SHP77 treated with DMSO at 0.1 percent for 48 hours (cell line): ENCODE data around the gene OR56B1.
"Not testable (repeated sequence)": the region's sequence is repeated elsewhere in the genome, so short reads cannot be mapped to it uniquely, and the experiment has no call there.

Source experiments
- DNase-seq: peaks from one replicate; lab custom pipeline; 2025; lab: John Stamatoyannopoulos, UW

The OR56B1 gene

GRCh38 chr11:5736396-5736795 lies at the start of gene OR56B1:
Gene OR56B1 (plus strand): TSS chr11:5736448. CDS start chr11:5736517, 69 bp downstream.
- DNase-seq: no peak

DNA sequence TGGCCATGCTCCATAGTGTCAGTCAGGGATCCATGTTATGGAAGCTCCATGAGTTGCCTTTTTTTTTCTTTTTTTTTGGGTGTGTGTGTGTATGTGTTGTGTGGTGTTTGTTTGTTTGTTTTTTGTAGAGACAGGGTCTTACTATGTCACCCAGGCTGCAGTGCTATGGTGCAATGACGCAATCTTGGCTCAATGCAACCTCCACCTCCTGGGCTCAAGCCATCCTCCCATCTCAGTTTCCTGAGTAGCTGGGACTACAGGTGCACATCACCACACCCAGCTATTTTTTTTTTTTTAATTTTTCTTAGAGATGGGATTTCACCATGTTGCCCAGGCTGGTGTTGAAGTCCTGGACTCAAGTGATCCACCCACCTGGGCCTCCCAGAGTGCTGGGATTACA lies 47.8 kb upstream of the OR56B1 start:
- no peak for DNase-seq

- no peak for DNase-seq
Observed at GRCh38 chr11:5689551-5689983, 46.7 kb upstream of the OR56B1 start, which contains the start of gene TRIM22. Gene TRIM22 (plus strand): TSS chr11:5689790. CDS start chr11:5696233, 6,443 bp downstream.

GRCh38 chr11:5690216-5690615 lies 46.0 kb upstream of the OR56B1 start:
- DNase-seq: no peak

DNA sequence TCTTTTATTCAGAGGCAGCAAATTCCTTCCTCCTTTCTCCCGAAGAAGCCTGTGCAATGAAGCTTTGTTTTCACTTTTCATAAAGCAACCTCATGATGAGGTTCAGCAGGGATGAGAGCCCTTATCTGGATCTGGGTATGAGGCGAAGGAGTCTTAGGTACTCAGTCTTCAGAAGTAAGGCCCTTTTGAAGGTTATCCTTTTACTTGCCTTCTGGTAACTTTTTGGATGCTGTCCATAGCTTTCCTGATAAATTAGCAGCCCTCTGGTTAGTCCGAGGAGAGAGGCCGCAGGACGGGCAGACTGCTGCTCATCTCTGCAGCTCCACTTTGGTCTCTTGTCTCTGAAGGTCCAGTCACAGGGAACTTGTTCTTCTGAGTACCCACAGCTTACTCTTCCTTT lies 45.5 kb upstream of the OR56B1 start:
- DNase-seq: no peak

- DNase-seq: not testable (repeated sequence)
Observed at GRCh38 chr11:5691238-5691963, 44.8 kb upstream of the OR56B1 start.

DNA sequence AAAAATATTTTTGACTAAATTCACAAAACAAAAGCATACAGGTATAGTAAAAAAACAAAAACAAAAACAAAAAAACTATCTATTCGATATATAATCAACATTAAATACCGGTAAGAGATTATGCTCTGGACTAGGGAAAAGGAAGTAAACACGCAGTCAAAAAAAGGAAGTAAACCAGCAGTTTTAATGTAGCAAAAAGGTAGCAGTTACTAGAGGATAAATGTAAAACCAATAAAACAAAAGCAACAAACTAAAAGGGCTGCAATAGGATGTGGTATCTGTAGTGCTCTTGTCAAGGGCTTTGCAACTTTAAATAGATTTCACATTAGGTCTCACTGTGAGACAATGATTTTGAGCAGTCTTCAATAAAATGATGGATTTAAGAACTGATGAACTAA lies 44.3 kb upstream of the OR56B1 start:
- DNase-seq: no peak

- DNase-seq: no peak
Observed at GRCh38 chr11:5694642-5695041, 41.6 kb upstream of the OR56B1 start.

DNA sequence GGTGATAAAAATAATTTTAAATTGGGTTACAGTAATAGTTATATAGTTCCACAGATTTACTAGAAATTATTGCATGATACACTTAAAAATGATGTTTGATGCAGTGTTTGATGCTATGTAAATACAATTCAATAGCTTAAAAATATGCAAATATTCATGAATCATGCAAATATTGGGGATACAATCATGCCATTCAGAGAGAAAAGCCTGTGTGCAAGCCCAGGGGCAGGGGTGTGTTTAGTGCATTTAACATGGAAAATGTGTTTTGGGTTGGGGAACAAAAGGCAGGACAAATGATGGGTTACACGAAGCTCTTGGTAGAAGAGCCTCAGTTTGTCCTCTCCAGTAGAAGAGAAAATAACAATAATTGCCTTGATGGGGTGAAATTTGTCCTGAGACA lies 40.7 kb upstream of the OR56B1 start:
- DNase-seq: no peak

- no peak for DNase-seq
Observed at GRCh38 chr11:5696210-5696609, 40.0 kb upstream of the OR56B1 start.

GRCh38 chr11:5698281-5698680 lies 38.0 kb upstream of the OR56B1 start:
- no peak for DNase-seq

DNA sequence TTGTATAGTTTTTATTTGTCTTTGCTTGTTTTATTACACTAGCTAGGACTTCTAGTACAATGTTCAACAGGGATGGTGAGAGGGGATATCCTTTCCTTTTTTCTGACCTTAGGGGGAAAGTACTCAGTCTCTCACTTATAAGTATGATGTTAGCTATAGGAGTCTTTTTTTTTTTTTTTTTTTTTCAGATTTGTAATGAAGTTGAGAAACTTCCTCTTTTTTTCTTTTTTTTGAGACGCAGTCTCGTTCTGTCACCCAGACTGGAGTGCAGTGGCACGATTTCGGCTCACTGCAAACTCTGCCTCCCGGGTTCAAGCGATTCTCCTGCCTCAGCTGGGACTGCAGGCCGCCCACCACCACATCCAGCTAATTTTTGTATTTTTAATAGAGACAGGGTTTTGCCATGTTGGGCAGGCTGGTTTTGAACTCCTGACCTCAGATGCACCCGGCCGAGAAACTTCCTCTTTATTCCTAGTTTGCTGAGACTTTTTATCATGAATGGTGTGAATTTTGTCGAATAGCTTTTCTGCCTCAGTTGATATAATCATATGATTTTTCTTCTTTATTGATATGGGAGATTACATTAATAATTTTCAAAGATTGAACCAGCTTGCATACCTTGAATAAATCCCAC lies 35.7 kb upstream of the OR56B1 start:
- no peak for DNase-seq

- DNase-seq: no peak
Observed at GRCh38 chr11:5701055-5701577, 35.1 kb upstream of the OR56B1 start.

- no peak for DNase-seq
Observed at GRCh38 chr11:5703741-5704536, 32.3 kb upstream of the OR56B1 start.

GRCh38 chr11:5705688-5706087 lies 30.6 kb upstream of the OR56B1 start:
- DNase-seq: no peak

DNA sequence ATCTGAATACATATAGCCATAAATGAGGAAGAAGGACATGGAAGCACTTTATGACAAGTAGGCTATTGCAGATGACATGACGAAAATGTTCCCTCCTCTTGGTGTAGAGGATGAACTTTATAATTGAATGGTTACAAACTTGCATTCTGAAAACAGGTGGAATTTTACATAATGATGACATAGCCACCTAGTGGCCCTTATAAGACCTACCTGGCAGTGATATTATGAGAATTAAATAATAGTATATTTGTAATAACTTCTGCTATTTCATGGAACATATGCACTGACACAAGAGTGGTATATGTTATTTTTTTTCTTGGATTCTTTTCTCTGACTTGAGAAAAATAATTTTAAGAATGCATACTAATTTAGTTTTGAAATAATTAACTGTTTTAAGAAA lies 23.7 kb upstream of the OR56B1 start:
- no peak for DNase-seq

GRCh38 chr11:5713695-5714094 lies 22.6 kb upstream of the OR56B1 start:
- DNase-seq: no peak

DNA sequence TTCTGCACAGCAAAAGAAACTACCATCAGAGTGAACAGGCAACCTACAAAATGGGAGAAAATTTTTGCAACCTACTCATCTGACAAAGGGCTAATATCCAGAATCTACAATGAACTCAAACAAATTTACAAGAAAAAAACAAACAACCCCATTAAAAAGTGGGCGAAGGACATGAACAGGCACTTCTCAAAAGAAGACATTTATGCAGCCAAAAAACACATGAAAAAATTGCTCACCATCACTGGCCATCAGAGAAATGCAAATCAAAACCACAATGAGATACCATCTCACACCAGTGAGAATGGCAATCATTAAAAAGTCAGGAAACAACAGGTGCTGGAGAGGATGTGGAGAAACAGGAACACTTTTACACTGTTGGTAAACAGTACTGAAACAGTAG lies 19.7 kb upstream of the OR56B1 start:
- DNase-seq: not testable (repeated sequence)

- DNase-seq: no peak
Observed at GRCh38 chr11:5719703-5720495, 16.3 kb upstream of the OR56B1 start.

- no peak for DNase-seq
Observed at GRCh38 chr11:5722622-5723021, 13.6 kb upstream of the OR56B1 start.

DNA sequence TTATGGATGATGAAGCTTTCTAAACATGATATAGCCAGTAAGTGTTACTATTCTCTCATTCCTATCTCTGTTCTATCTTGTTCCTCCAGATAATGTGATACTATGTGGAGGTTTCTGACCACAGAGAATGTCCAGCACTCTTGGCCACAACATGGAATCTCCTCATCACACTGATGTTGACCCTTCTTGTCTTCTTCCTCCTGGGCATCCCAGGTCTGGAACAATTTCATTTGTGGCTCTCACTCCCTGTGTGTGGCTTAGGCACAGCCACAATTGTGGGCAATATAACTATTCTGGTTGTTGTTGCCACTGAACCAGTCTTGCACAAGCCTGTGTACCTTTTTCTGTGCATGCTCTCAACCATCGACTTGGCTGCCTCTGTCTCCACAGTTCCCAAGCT lies 9.9 kb upstream of the OR56B1 start:
- DNase-seq: no peak

GRCh38 chr11:5727691-5728090 lies 8.6 kb upstream of the OR56B1 start:
- no peak for DNase-seq
